GM12878 (cell line): ENCODE data around the gene PLEKHG2. TPM values are rescaled to one million over a fixed set of nuclear protein-coding genes. Genes with fewer than 3 reads are reported as not detected.
A peak's percentile ranks its signal among the peaks of the same experiment; 100 is the strongest.

Experiments
- ATAC-seq: fragments of 200-7000 bp; cut with Tn5 transposase; 3 replicates; pipeline ENCODE4 v1.9.1; 2020; ENCODE audit warnings: mild to moderate bottlenecking, moderate library complexity
- BruUV-seq: library from RNA; stranded (reverse); fragments of 400-500 nt; replicated peaks from 2 replicates; lab custom pipeline; 2021; lab: Mats Ljungman, UMichigan
- CTCF ChIA-PET: fragments of 300-600 bp; sonication (Branson Sonifier 250); formaldehyde crosslinking; extraction: SDS; loops from one replicate; lab custom pipeline; 2021; ENCODE audit warnings: inconsistent platforms; lab: Yijun Ruan, JAX
- POLR2A ChIA-PET: fragments of 350-600 bp; formaldehyde crosslinking; extraction: SDS; loops from one replicate; lab custom pipeline; 2021; ENCODE audit warnings: inconsistent platforms; lab: Charles Lee
- RAD21 ChIA-PET: fragments of 300-600 bp; sonication (Branson Sonifier 250); formaldehyde crosslinking; loops from one replicate; lab custom pipeline; 2023; ENCODE audit warnings: antibody characterized with exemption; ENCODE audit not compliant: unreplicated experiment; lab: Charles Lee
- SMC1A ChIA-PET: fragments of 300-600 bp; sonication (Branson Sonifier 250); formaldehyde crosslinking; loops from one replicate; lab custom pipeline; 2023; ENCODE audit not compliant: unreplicated experiment, uncharacterized antibody; lab: Charles Lee
- DNase-seq: peaks from one replicate; pipeline ENCODE4 v3.0.0-alpha.2; 2011; ENCODE audit warnings: low read depth, low spot score
- FAIRE-seq: peaks from 3 replicates; lab custom pipeline; 2011; peaks lifted over from hg19 to GRCh38; lab: Jason Lieb, UNC
- H2AFZ ChIP-seq: 2 replicates; pipeline ENCODE4 v1.6.0; 2011; ENCODE audit warnings: low read depth, low read length, control low read depth; ENCODE audit not compliant: control insufficient read depth
- H3K27ac ChIP-seq: 2 replicates; pipeline ENCODE4 v1.5.1; 2011; ENCODE audit warnings: control low read depth; ENCODE audit not compliant: control insufficient read depth, insufficient read depth
- H3K27me3 ChIP-seq, 2 experiments: replicated peaks in 1 of 2; 2 replicates each; pipeline versions ENCODE4 v1.6.0 to v1.6.1; 2011; ENCODE audit warnings: low read length in 1 of 2; ENCODE audit not compliant: control insufficient read depth in 2 of 2, insufficient read depth in 2 of 2
- H3K36me3 ChIP-seq, 2 experiments: 2 replicates each; pipeline ENCODE4 v1.5.1; 2011; ENCODE audit warnings: low read length in 1 of 2; ENCODE audit not compliant: control insufficient read depth in 2 of 2, insufficient read depth in 2 of 2
- H3K4me1 ChIP-seq: 2 replicates; pipeline ENCODE4 v1.6.1; 2011; ENCODE audit warnings: mild to moderate bottlenecking, low read length, moderate library complexity, mixed read lengths; ENCODE audit not compliant: control insufficient read depth, insufficient read depth
- H3K4me2 ChIP-seq: 2 replicates; pipeline ENCODE4 v1.6.0; 2011; ENCODE audit warnings: control low read depth; ENCODE audit not compliant: control insufficient read depth, insufficient read depth
- H3K4me3 ChIP-seq: fragments of 200-600 bp; sonication (generic); 2 replicates; pipeline ENCODE4 v1.5.1; 2016
- H3K79me2 ChIP-seq: 2 replicates; pipeline ENCODE4 v1.6.0; 2011; ENCODE audit warnings: low read length; ENCODE audit not compliant: control insufficient read depth, insufficient read depth
- H3K9ac ChIP-seq: 2 replicates; pipeline ENCODE4 v1.8.0; 2011; ENCODE audit warnings: low read length, control low read depth, mixed read lengths; ENCODE audit not compliant: control insufficient read depth, insufficient read depth
- H3K9me3 ChIP-seq: replicated peaks from 3 replicates; pipeline ENCODE4 v1.5.1; 2011; ENCODE audit warnings: mild to moderate bottlenecking, low read length; ENCODE audit not compliant: control insufficient read depth, insufficient read depth
- H4K20me1 ChIP-seq: 2 replicates; pipeline ENCODE4 v1.6.0; 2011; ENCODE audit not compliant: control insufficient read depth, insufficient read depth
- ATF3 ChIP-seq: IDR thresholded peaks from 2 replicates; pipeline ENCODE4 v1.6.1; 2011; ENCODE audit warnings: low read depth, mild to moderate bottlenecking, low read length, moderate library complexity, borderline replicate concordance; ENCODE audit errors: extremely low read depth
- ATF7 ChIP-seq: fragments of 450-650 bp; IDR thresholded peaks from 2 replicates; pipeline ENCODE4 v1.6.1; 2016; ENCODE audit warnings: low read depth, mild to moderate bottlenecking
- CBFB ChIP-seq: IDR thresholded peaks from 2 replicates; pipeline ENCODE4 v1.6.1; 2016; ENCODE audit warnings: antibody characterized with exemption, low read depth
- FOXM1 ChIP-seq: IDR thresholded peaks from 2 replicates; pipeline ENCODE4 v1.6.1; 2012; ENCODE audit warnings: low read depth, mild to moderate bottlenecking, inconsistent platforms, low read length, moderate library complexity
- IRF4 ChIP-seq: IDR thresholded peaks from 2 replicates; pipeline ENCODE4 v1.6.1; 2011; ENCODE audit warnings: low read depth, low read length
- KLF5 ChIP-seq: fragments of 450-650 bp; IDR thresholded peaks from 2 replicates; pipeline ENCODE4 v1.6.1; 2014; ENCODE audit warnings: mild to moderate bottlenecking; ENCODE audit not compliant: partially characterized antibody
- LARP7 ChIP-seq: fragments of 450-650 bp; IDR thresholded peaks from 2 replicates; pipeline ENCODE4 v1.6.1; 2017; ENCODE audit warnings: mild to moderate bottlenecking
- MTA3 ChIP-seq: IDR thresholded peaks from 2 replicates; pipeline ENCODE4 v1.6.1; 2012; ENCODE audit warnings: low read length, inconsistent platforms, borderline replicate concordance
- NFYB ChIP-seq: IDR thresholded peaks from 2 replicates; pipeline ENCODE4 v1.6.1; 2011; ENCODE audit warnings: low read depth, mild to moderate bottlenecking, low read length, improper control_type of control experiment, moderate library complexity; ENCODE audit not compliant: insufficient read depth
- RELB ChIP-seq: fragments of 450-650 bp; IDR thresholded peaks from 2 replicates; pipeline ENCODE4 v1.6.1; 2017; ENCODE audit warnings: low read depth, mild to moderate bottlenecking, moderate library complexity
- SMAD1 ChIP-seq: fragments of 450-650 bp; IDR thresholded peaks from 2 replicates; pipeline ENCODE4 v1.6.1; 2018; ENCODE audit warnings: mild to moderate bottlenecking, low read depth; ENCODE audit not compliant: partially characterized antibody
- SP1 ChIP-seq: IDR thresholded peaks from one replicate; pipeline ENCODE4 v1.6.1; 2011; ENCODE audit warnings: low read depth, low read length
- SREBF2 ChIP-seq: IDR thresholded peaks from 2 replicates; pipeline ENCODE4 v1.6.1; 2012; ENCODE audit warnings: mild to moderate bottlenecking, low read length
- STAT3 ChIP-seq: IDR thresholded peaks from 2 replicates; pipeline ENCODE4 v1.6.1; 2011; ENCODE audit warnings: low read depth, low read length, improper control_type of control experiment
- ZBED1 ChIP-seq: IDR thresholded peaks from 2 replicates; pipeline ENCODE4 v1.6.1; 2016; ENCODE audit warnings: borderline replicate concordance
- ZNF622 ChIP-seq: fragments of 450-650 bp; IDR thresholded peaks from 2 replicates; pipeline ENCODE4 v1.6.1; 2017; ENCODE audit warnings: mild to moderate bottlenecking, inconsistent platforms
- WGBS: methylation state at CpG from one replicate; pipeline ENCODE4 v1.1.6; 2016; ENCODE audit warnings: low lambda C conversion rate; ENCODE audit not compliant: insufficient replicate concordance, insufficient coverage; ENCODE audit errors: missing lambda C conversion rate; 5-methylcytosine and 5-hydroxymethylcytosine counted together
- in situ Hi-C: fragments of 300-500 bp; cut with MboI; formaldehyde crosslinking; loops from 9 replicates; pipeline ENCODE4 v1.14.3; 2018; ENCODE audit warnings: mixed read lengths
- intact Hi-C: fragments of 100-400 bp; cut with micrococcal nuclease; formaldehyde crosslinking; loops from one replicate; pipeline ENCODE4 v1.14.2; 2022; ENCODE audit not compliant: unreplicated experiment
- polyA plus RNA-seq, 11 experiments: library from polyadenylated mRNA; depleted of rRNA in 4 of 11; unstranded in 6 of 11; stranded (reverse) in 5 of 11; fragments of >200 nt; fragmentation: Nextera tagmentation in 4 of 11; fragmentation: Illumina TruSeq in 1 of 11; extraction: Ambion mirVana in 4 of 11; extraction: Trizol in 1 of 11; gene quantifications; 1 replicate in 1 of 11; 2 replicates in 10 of 11; pipeline versions ENCODE4 v1.2.1 to v1.2.3, GENCODE V29; 2011 to 2016; ENCODE audit warnings: inconsistent platforms in 2 of 11, missing spikeins in 2 of 11, low read depth in 1 of 11
- total RNA-seq, 4 experiments: library from RNA; depleted of rRNA in 3 of 4; stranded (reverse); fragments of >200 nt in 3 of 4; fragmentation: Illumina TruSeq in 1 of 4; extraction: Trizol in 1 of 4; gene quantifications; 2 replicates each; pipeline versions ENCODE4 v1.2.1 to v1.2.3, GENCODE V29; 2013 to 2021
- TF ChIP-seq, protein P1 (sequence below): fragments of 450-650 bp; IDR thresholded peaks from 2 replicates; pipeline ENCODE4 v1.6.1; 2016; ENCODE audit warnings: mild to moderate bottlenecking
- TF ChIP-seq, protein P2 (sequence below): IDR thresholded peaks from 2 replicates; pipeline ENCODE4 v1.6.1; 2012; ENCODE audit warnings: low read depth, low read length, improper control_type of control experiment

Gene PLEKHG2
- total and polyA plus RNA-seq, 10 of the 15 experiments (the other 5 are each of a cell fraction or from before 2014, with no cell fraction given): 3.0 to 62.5 (median 17.2) TPM

DNA sequence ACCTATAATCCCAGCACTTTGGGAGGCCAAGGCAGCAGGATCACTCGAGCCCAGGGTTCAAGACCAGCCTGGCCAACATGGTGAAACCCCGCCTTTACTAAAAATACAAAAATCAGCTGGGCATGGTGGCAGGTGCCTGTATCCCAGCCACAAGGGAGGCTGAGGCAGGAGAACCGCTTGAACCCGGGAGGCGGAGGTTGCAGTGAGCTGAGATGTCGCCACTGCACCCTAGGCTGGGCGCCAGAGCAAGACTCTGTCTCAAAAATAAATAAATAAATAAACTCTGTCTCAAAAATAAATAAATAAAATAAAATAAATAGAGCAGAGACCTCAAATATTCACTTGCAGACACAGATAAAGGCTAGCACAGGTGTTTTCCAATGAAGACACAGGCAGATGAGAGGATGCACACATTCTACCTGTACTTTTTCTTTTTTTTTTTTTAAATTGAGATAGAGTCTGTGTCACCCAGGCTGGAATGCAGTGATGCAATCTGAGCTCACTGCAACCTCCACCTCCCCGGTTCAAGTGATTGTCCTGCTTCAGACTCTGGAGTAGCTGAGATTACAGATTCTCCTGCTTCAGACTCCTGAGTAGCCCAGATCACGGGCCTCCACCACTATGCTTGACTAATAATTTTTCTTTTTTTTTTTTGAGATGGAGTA, 25.9 kb downstream of the PLEKHG2 start (continued):
- TF ChIP-seq, protein P1, sequence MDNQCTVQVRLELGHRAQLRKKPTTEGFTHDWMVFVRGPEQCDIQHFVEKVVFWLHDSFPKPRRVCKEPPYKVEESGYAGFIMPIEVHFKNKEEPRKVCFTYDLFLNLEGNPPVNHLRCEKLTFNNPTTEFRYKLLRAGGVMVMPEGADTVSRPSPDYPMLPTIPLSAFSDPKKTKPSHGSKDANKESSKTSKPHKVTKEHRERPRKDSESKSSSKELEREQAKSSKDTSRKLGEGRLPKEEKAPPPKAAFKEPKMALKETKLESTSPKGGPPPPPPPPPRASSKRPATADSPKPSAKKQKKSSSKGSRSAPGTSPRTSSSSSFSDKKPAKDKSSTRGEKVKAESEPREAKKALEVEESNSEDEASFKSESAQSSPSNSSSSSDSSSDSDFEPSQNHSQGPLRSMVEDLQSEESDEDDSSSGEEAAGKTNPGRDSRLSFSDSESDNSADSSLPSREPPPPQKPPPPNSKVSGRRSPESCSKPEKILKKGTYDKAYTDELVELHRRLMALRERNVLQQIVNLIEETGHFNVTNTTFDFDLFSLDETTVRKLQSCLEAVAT: no peak
- no peak for TF ChIP-seq ZBED1
- TF ChIP-seq ZNF622: no peak
- TF ChIP-seq KLF5: no peak
- no peak for TF ChIP-seq NFYB
- TF ChIP-seq, all 136 proteins: peak for 0

DNA sequence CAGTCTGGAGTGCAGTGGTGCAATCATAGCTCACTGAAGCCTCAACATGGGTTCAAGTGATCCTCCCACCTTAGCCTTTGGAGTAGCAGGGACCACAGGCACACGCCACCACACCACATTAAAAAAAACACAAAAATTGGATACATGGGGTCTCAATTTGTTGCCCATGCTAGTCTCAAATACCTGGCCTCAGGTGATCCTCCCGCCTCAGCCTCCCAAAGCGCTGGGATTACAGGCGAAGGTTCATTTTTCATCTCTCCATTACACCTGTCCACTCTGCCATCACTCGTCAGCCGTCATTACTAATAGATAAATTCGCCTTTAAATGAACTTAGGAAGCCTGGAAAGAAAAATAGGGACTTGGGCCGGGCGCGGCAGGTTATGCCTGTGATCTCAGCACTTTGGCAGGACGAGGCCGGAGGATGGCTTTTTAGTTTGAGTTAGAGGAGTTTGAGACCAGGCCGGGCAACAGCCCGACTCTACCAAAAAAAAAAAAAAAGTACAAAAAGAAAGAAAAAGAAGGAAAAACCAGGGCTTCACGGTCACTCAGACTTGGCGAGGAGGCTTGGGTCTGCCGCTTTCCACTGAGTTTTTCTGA, 32.2 kb downstream of the PLEKHG2 start:
- Histone ChIP-seq H3K9me3 (no peaks in the 10 kb centered on the region), H3K27me3 (no peaks in the 10 kb centered on the region), H2AFZ (peak overlapping the region; percentile 71), H3K4me1 (peaks cover 24% of the 10 kb centered on the region), H3K27ac (peak overlapping the region; percentile 95), H3K36me3 (no peaks in the 10 kb centered on the region), H3K4me2 (peak overlapping the region; percentile 70), H3K9ac (peak overlapping the region; percentile 96), H4K20me1 (no peaks in the 10 kb centered on the region), H3K4me3 (peak overlapping the region; percentile 87), H3K79me2 (peaks cover 54% of the 10 kb centered on the region)
- ChIA-PET RAD21 (interaction anchor here (0.8 to 1.7 kb wide), 2 partner anchors 9 to 33 kb away, joined by 3 to 9 read pairs; partner anchors contain the start of gene RPS16), SMC1A (interaction anchor here (0.6 to 0.7 kb wide), 2 partner anchors 33 to 89 kb away, joined by 3 read pairs; no protein-coding TSS in a partner anchor), CTCF (interaction anchor here (1.0 to 1.7 kb wide), 4 partner anchors 9 to 89 kb away, joined by 3 to 8 read pairs (median 5); partner anchors contain the start of gene RPS16), POLR2A (interaction anchor here (0.5 to 3.9 kb wide), 12 partner anchors 9 to 826 kb away, joined by 3 to 40 read pairs (median 4); partner anchors contain the start of genes RPS16 and TIMM50)
- TSS peak; percentile 99 for BruUV-seq
- intact Hi-C loops (loop anchor here (2.0 to 5.0 kb wide), 3 partner anchors 53 to 228 kb away; partner anchors contain the start of genes DLL3, MED29 and PAF1), in situ Hi-C loops (loop anchor here (5.0 kb wide), 1 partner anchor 88 kb away; the partner anchor contains the start of gene EID2B)
- WGBS: 1% methylated on average over 15 of the region's 17 CpGs
- DNase-seq: no peak
- FAIRE-seq: no peak
- no peak for ATAC-seq
- TF ChIP-seq SMAD1 (no peak), ATF3 (no peak), IRF4 (no peak), SP1 (no peak), RELB (no peak), LARP7 (no peak), STAT3 (no peak), CBFB (no peak), MTA3 (no peak), ATF7 (no peak), FOXM1 (no peak), SREBF2 (no peak)
- TF ChIP-seq, protein P2, sequence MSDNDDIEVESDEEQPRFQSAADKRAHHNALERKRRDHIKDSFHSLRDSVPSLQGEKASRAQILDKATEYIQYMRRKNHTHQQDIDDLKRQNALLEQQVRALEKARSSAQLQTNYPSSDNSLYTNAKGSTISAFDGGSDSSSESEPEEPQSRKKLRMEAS: no peak
